K562 (cell line): ENCODE data around the gene LRRC47. TPM values are rescaled to one million over a fixed set of nuclear protein-coding genes. Genes with fewer than 3 reads are reported as not detected.
A peak's percentile ranks its signal among the peaks of the same experiment; 100 is the strongest.

Source experiments
- BCOR ChIP-seq: fragments of 450-650 bp; IDR thresholded peaks from 2 replicates; pipeline ENCODE4 v1.6.1; 2016
- CTCF ChIP-seq, 3 experiments: IDR thresholded peaks in 2 of 3; conservative IDR thresholded peaks in 1 of 3; 2 replicates each; pipeline ENCODE4 v1.5.1; 2011 to 2012; ENCODE audit warnings: low read length in 3 of 3, mild to moderate bottlenecking in 3 of 3, control low read depth in 2 of 3, improper control_type of control experiment in 1 of 3, inconsistent platforms in 1 of 3, low read depth in 1 of 3, mixed read lengths in 1 of 3, moderate library complexity in 1 of 3; ENCODE audit not compliant: insufficient read depth in 2 of 3
- HIVEP1 ChIP-seq: fragments of 250-450 bp; sonication (Bioruptor Pico); IDR thresholded peaks from 2 replicates; pipeline ENCODE4 v1.4.0; 2020; ENCODE audit warnings: mild to moderate bottlenecking
- IRF1 ChIP-seq: sonication (generic); formaldehyde crosslinking; IDR thresholded peaks from 2 replicates; pipeline ENCODE4 v1.8.0; 2022; ENCODE audit warnings: missing genetic modification reagents, mild to moderate bottlenecking, borderline replicate concordance
- KLF16 ChIP-seq: IDR thresholded peaks from 2 replicates; pipeline ENCODE4 v1.6.1; 2016; ENCODE audit warnings: antibody characterized with exemption
- MAZ ChIP-seq, 2 experiments: fragments of 450-650 bp in 1 of 2; sonication (generic) in 1 of 2; formaldehyde crosslinking; IDR thresholded peaks in 1 of 2; conservative IDR thresholded peaks in 1 of 2; 2 replicates each; pipeline versions ENCODE4 v1.4.0 to v1.5.0; 2020; ENCODE audit warnings: mild to moderate bottlenecking in 1 of 2, missing genetic modification reagents in 1 of 2
- NFATC3 ChIP-seq: fragments of 450-650 bp; IDR thresholded peaks from 2 replicates; pipeline ENCODE4 v1.6.1; 2017; ENCODE audit warnings: mild to moderate bottlenecking
- POU5F1 ChIP-seq: fragments of 150-350 bp; IDR thresholded peaks from 2 replicates; pipeline ENCODE4 v1.6.1; 2014; ENCODE audit warnings: borderline replicate concordance, low read length, low read depth, mild to moderate bottlenecking; ENCODE audit not compliant: partially characterized antibody
- PRDM10 ChIP-seq: fragments of 450-650 bp; IDR thresholded peaks from 2 replicates; pipeline ENCODE4 v1.6.1; 2018; ENCODE audit not compliant: partially characterized antibody
- PRPF4 ChIP-seq: fragments of 200-400 bp; formaldehyde crosslinking; IDR thresholded peaks from one replicate; pipeline ENCODE4 v1.6.1; 2017; ENCODE audit warnings: low read length, low read depth, mild to moderate bottlenecking; ENCODE audit not compliant: insufficient read depth, poor library complexity, severe bottlenecking
- TAF7 ChIP-seq: fragments of 450-650 bp; IDR thresholded peaks from 2 replicates; pipeline ENCODE4 v1.6.1; 2016; ENCODE audit warnings: missing genetic modification characterization, missing compliant biosample characterization
- TARDBP ChIP-seq: fragments of 450-650 bp; IDR thresholded peaks from 2 replicates; pipeline ENCODE4 v1.6.1; 2016
- ZEB2 ChIP-seq: fragments of 450-650 bp; IDR thresholded peaks from 2 replicates; pipeline ENCODE4 v1.6.1; 2016
- ZNF224 ChIP-seq: sonication (generic); formaldehyde crosslinking; IDR thresholded peaks from 2 replicates; pipeline ENCODE4 v1.8.0; 2022; ENCODE audit warnings: mild to moderate bottlenecking, missing genetic modification reagents
- ZNF431 ChIP-seq: sonication (generic); formaldehyde crosslinking; IDR thresholded peaks from 2 replicates; pipeline ENCODE4 v1.8.0; 2022; ENCODE audit warnings: mild to moderate bottlenecking, missing genetic modification reagents
- polyA plus RNA-seq, 8 experiments: library from polyadenylated mRNA; depleted of rRNA in 4 of 8; stranded (reverse) in 5 of 8; unstranded in 3 of 8; fragments of >200 nt; fragmentation: Nextera tagmentation in 2 of 8; fragmentation: Illumina TruSeq in 1 of 8; extraction: Ambion mirVana in 2 of 8; extraction: Trizol in 1 of 8; gene quantifications; 2 replicates each; pipeline versions ENCODE4 v1.2.1 to v1.2.3, GENCODE V29; 2011 to 2014; ENCODE audit warnings: inconsistent platforms in 1 of 8, missing spikeins in 1 of 8
- total RNA-seq, 7 experiments: library from RNA; depleted of rRNA in 6 of 7; stranded (reverse); fragments of >200 nt in 6 of 7; fragmentation: Illumina TruSeq in 2 of 7; extraction: Trizol in 2 of 7; gene quantifications; 2 replicates each; pipeline versions ENCODE4 v1.2.1 to v1.2.3, GENCODE V29; 2011 to 2021; ENCODE audit warnings: low replicate concordance in 1 of 7
- TF ChIP-seq, protein P1 (sequence below): fragments of 250-450 bp; sonication (Bioruptor Pico); IDR thresholded peaks from 2 replicates; pipeline ENCODE4 v1.6.1; 2021; ENCODE audit warnings: mild to moderate bottlenecking
- TF ChIP-seq, protein P2 (sequence below), 2 experiments: fragments of 250-450 bp in 1 of 2; fragments of 450-650 bp in 1 of 2; sonication (Bioruptor Pico) in 1 of 2; IDR thresholded peaks; 2 replicates each; pipeline versions ENCODE4 v1.6.1 to v1.8.0; 2016 to 2021; ENCODE audit warnings: mild to moderate bottlenecking in 2 of 2, moderate library complexity in 2 of 2, missing compliant biosample characterization in 1 of 2, missing genetic modification characterization in 1 of 2
- TF ChIP-seq, protein P3 (sequence below): fragments of 250-450 bp; sonication (Bioruptor Pico); IDR thresholded peaks from 2 replicates; pipeline ENCODE4 v1.8.0; 2022; ENCODE audit warnings: inconsistent platforms, mild to moderate bottlenecking, moderate library complexity, borderline replicate concordance

The LRRC47 gene
- total and polyA plus RNA-seq, 9 of the 15 experiments (the other 6 are each of a cell fraction or from before 2014, with no cell fraction given), result 4.6 to 68.0 (median 35.9) TPM

GRCh38 chr1:3775490-3776230, 20.6 kb downstream of the LRRC47 start (continued):
- peak; percentile 78 for TF ChIP-seq PRDM10
- no peak for TF ChIP-seq PRPF4
- TF ChIP-seq, protein P1, sequence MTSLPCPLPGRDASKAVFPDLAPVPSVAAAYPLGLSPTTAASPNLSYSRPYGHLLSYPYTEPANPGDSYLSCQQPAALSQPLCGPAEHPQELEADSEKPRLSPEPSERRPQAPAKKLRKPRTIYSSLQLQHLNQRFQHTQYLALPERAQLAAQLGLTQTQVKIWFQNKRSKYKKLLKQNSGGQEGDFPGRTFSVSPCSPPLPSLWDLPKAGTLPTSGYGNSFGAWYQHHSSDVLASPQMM (CRISPR knock-in tag), result no peak
- TF ChIP-seq, protein P2, sequence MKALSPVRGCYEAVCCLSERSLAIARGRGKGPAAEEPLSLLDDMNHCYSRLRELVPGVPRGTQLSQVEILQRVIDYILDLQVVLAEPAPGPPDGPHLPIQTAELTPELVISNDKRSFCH (CRISPR knock-in tag; IDR thresholded peaks at IDR 0.05), result no peak
- TF ChIP-seq, protein P2 (tag; IDR thresholded peaks at IDR 0.05), result peak; percentile 93
- no peak for TF ChIP-seq BCOR
- peak; percentile 72 for TF ChIP-seq TARDBP
- TF ChIP-seq POU5F1, result no peak
- peak; percentile 45 to 82; a peak in 3 of 4 replicates for TF ChIP-seq MAZ (CRISPR knock-in tag; conservative IDR thresholded peaks at IDR 0.05 in 1 of 2, IDR thresholded peaks at IDR 0.05 in 1 of 2)
- TF ChIP-seq ZNF224 (CRISPR knock-in tag), result 0 out of 2 replicates have a peak, but pooled peaks have one; percentile 36
- TF ChIP-seq KLF16, result peak; percentile 43; the same call in 1 of the 2 replicates
- TF ChIP-seq NFATC3, result no peak
- 0 out of 2 replicates have a peak, but pooled peaks have one; percentile 13 for TF ChIP-seq TAF7
- TF ChIP-seq, protein P3, sequence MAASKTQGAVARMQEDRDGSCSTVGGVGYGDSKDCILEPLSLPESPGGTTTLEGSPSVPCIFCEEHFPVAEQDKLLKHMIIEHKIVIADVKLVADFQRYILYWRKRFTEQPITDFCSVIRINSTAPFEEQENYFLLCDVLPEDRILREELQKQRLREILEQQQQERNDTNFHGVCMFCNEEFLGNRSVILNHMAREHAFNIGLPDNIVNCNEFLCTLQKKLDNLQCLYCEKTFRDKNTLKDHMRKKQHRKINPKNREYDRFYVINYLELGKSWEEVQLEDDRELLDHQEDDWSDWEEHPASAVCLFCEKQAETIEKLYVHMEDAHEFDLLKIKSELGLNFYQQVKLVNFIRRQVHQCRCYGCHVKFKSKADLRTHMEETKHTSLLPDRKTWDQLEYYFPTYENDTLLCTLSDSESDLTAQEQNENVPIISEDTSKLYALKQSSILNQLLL (CRISPR knock-in tag), result no peak
- peak; percentile 83; the same call in 1 of the 2 replicates for TF ChIP-seq ZNF431
- peak; percentile 66 to 79 (median 69) for TF ChIP-seq CTCF (IDR thresholded peaks at IDR 0.05 in 2 of 3, conservative IDR thresholded peaks at IDR 0.05 in 1 of 3; ENCODE audit: insufficient read depth in 2 of 3, low read depth in 1 of 3, low read length in 3 of 3)
- no peak for TF ChIP-seq IRF1 (CRISPR knock-in tag)
- TF ChIP-seq ZEB2, result peak; percentile 66
- no peak for TF ChIP-seq HIVEP1 (CRISPR knock-in tag)
